Kidney (tissue), 14 donors: Measurements from ENCODE around the gene TRPC3. TPM values are rescaled to one million over a fixed set of nuclear protein-coding genes. Genes with fewer than 3 reads are reported as not detected.
A peak's percentile ranks its signal among the peaks of the same experiment; 100 is the strongest.

Source experiments
- DNase-seq, 5 donors: peaks; one replicate each; pipeline ENCODE4 v3.0.0-alpha.2; 2013 to 2020
- FAIRE-seq: peaks from 2 replicates; lab custom pipeline; 2012; peaks lifted over from hg19 to GRCh38; lab: Jason Lieb, UNC
- H3K27ac ChIP-seq, 2 donors: one replicate each; pipeline ENCODE4 v1.7.0; 2013; ENCODE audit warnings: low read depth in 2 of 2, low read length in 2 of 2, inconsistent platforms in 1 of 2
- H3K27me3 ChIP-seq: one replicate; pipeline ENCODE4 v1.7.1; 2013; ENCODE audit warnings: low read length, inconsistent platforms; ENCODE audit not compliant: control insufficient read depth, insufficient read depth
- H3K36me3 ChIP-seq, 3 donors: one replicate each; pipeline versions ENCODE4 v1.7.0 to v1.7.1; 2013; ENCODE audit warnings: low read length in 3 of 3, control low read depth in 1 of 3, inconsistent platforms in 1 of 3; ENCODE audit not compliant: insufficient read depth in 3 of 3, control insufficient read depth in 2 of 3
- H3K4me1 ChIP-seq, 3 donors: one replicate each; pipeline versions ENCODE4 v1.7.0 to v1.7.1; 2013; ENCODE audit warnings: low read length in 3 of 3, inconsistent platforms in 1 of 3, low read depth in 1 of 3; ENCODE audit not compliant: control insufficient read depth in 2 of 3, insufficient read depth in 2 of 3
- H3K4me3 ChIP-seq, 3 donors: one replicate each; pipeline versions ENCODE4 v1.7.0 to v1.8.1; 2013; ENCODE audit warnings: low read length in 3 of 3, control low read depth in 1 of 3, inconsistent platforms in 1 of 3
- H3K9ac ChIP-seq, 3 donors: one replicate each; pipeline versions ENCODE4 v1.7.0 to v1.7.1; 2013; ENCODE audit warnings: low read length in 3 of 3, control low read depth in 1 of 3, inconsistent platforms in 1 of 3
- H3K9me3 ChIP-seq, 3 donors: one replicate each; pipeline versions ENCODE4 v1.7.0 to v1.7.1; 2013; ENCODE audit warnings: low read length in 3 of 3, control low read depth in 1 of 3, inconsistent platforms in 1 of 3; ENCODE audit not compliant: control insufficient read depth in 2 of 3, insufficient read depth in 1 of 3
- intact Hi-C: fragments of 100-400 bp; cut with DNase I; formaldehyde crosslinking; loops from one replicate; pipeline ENCODE4 v1.11.1; 2022
- polyA plus RNA-seq: library from polyadenylated mRNA; stranded (reverse); fragments of 350-450 nt; fragmentation: Illumina TruSeq; extraction: RNeasy Lipid Tissue Mini Kit (QIAGEN cat#74804); gene quantifications from one replicate; pipeline ENCODE4 v1.2.3, GENCODE V29; 2014; ENCODE audit warnings: low read depth, low replicate concordance; ENCODE audit not compliant: insufficient read depth
- total RNA-seq: library from RNA; stranded (reverse); fragmentation: NEBNext Ultra II Directional; extraction: Animal tissue kit (Norgen Biotek cat#: 25700); gene quantifications from one replicate; pipeline ENCODE4 v1.2.1, GENCODE V29; 2021
- TF ChIP-seq, protein P1 (sequence below): IDR thresholded peaks from 3 replicates; pipeline ENCODE4 v1.5.1; 2012; ENCODE audit warnings: mild to moderate bottlenecking, moderate library complexity, borderline replicate concordance; ENCODE audit not compliant: insufficient read depth; ENCODE audit errors: extremely low read depth
- donor health status: control.
- donor health status: control.
- donor health status: control.
- donor health status: control.
- donor health status: control.
- donor health status: DM: yes; HTN: yes; CAD: no.
- donor health status: Normal renal cell carcinoma (clear cell type).

The TRPC3 gene
- total and polyA plus RNA-seq, 2 donors from 2014 or later = 0.17 to 0.44 TPM

DNA sequence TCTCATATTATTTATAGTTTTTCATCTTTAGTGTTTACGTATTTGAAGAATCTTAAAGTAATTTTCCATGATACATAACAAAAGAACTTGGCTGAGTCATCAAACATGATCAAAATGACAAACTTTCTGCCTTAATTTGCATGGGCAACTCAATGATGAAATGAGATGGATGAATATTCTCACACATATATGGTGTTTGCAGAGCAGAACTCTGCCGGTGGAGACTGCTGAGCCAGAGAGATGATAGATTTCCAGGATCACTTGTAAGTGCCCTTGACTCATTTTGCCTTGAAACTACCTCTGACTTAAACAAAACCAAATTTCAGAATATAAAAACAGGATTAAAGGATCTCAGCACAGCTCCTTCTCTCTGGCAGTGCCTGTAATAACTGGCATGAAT, 38.2 kb downstream of the TRPC3 start:
- Histone ChIP-seq H3K27ac (no peak overlapping the region), H3K27me3 (no peaks in the 10 kb centered on the region), H3K9ac (no peak overlapping the region), H3K36me3 (no peaks in the 10 kb centered on the region), H3K4me3 (no peak overlapping the region), H3K9me3 (no peaks in the 10 kb centered on the region), H3K4me1 (no peaks in the 10 kb centered on the region)
- no peak for FAIRE-seq
- DNase-seq = no peak
- TF ChIP-seq, protein P1, sequence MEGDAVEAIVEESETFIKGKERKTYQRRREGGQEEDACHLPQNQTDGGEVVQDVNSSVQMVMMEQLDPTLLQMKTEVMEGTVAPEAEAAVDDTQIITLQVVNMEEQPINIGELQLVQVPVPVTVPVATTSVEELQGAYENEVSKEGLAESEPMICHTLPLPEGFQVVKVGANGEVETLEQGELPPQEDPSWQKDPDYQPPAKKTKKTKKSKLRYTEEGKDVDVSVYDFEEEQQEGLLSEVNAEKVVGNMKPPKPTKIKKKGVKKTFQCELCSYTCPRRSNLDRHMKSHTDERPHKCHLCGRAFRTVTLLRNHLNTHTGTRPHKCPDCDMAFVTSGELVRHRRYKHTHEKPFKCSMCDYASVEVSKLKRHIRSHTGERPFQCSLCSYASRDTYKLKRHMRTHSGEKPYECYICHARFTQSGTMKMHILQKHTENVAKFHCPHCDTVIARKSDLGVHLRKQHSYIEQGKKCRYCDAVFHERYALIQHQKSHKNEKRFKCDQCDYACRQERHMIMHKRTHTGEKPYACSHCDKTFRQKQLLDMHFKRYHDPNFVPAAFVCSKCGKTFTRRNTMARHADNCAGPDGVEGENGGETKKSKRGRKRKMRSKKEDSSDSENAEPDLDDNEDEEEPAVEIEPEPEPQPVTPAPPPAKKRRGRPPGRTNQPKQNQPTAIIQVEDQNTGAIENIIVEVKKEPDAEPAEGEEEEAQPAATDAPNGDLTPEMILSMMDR = no peak
- intact Hi-C loops = no loop called here

GRCh38 chr4:121908346-121908745, 43.5 kb downstream of the TRPC3 start:
- Histone ChIP-seq H3K27me3 (no peaks in the 10 kb centered on the region), H3K4me3 (no peak overlapping the region), H3K4me1 (no peaks in the 10 kb centered on the region), H3K9ac (no peak overlapping the region), H3K9me3 (no peaks in the 10 kb centered on the region), H3K27ac (no peak overlapping the region), H3K36me3 (no peaks in the 10 kb centered on the region)
- intact Hi-C loops = no loop called here
- TF ChIP-seq, protein P1 = no peak
- DNase-seq = no peak
- no peak for FAIRE-seq

DNA sequence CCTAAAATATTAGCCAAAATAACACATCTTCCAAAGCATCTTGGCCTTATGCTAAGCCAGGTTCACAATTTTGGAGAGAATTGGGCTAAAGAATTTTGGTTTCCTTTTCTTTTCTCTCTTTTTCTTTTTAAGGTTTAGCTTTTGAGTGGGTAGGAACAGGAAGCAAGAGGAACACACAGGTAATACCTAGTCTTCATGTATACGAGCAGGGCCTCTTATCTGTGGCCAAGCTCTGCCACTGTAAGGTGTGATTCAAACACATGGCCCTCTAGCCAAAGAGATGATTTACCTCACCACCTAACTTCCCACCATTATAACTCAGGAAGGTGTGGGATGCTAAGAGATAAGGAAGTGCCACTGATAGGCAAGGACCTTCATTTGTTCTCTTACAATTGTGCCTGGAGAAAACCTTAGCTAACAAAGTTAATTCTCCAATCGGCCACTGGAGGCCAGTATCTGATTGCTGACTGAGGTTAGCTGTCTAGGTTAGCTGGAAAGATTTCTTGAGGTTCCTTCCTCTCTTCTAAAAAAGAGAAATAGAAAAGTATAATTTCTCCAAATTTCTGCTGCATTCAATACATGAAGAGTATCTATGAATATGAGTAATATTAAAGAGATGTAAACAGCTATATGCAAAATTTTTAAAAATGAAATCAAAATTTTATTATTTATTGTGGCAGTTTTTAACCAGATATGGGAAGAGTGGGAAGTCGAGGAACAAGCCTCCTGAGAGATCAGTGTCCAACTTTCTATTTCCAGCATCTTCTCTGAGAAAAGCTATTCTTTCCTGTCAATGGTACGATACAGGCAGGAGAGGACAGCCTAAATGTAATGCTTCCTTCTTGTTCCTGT, 51.5 kb downstream of the TRPC3 start:
- no peaks in the 10 kb centered on the region for H3K9me3 ChIP-seq
- peak; percentile 73 for FAIRE-seq
- TF ChIP-seq, protein P1 = peak; percentile 77
- intact Hi-C loops = no loop called here
- H3K4me3 ChIP-seq = no peak overlapping the region
- no peak overlapping the region for H3K9ac ChIP-seq
- H3K27me3 ChIP-seq = no peaks in the 10 kb centered on the region
- H3K4me1 ChIP-seq = no peaks in the 10 kb centered on the region
- peak in 4 of 5 donors; percentile 35 to 77 (median 60) for DNase-seq
- no peak overlapping the region for H3K27ac ChIP-seq
- no peaks in the 10 kb centered on the region for H3K36me3 ChIP-seq
